HG03025 (cell line): ENCODE measurements around the gene PRDM2.

Experiments
- ATAC-seq: cut with Tn5 transposase; IDR thresholded peaks from one replicate; pipeline ENCODE4 v1.9.1; 2021; ENCODE audit warnings: mild to moderate bottlenecking, moderate library complexity; ENCODE audit not compliant: unreplicated experiment, low FRiP score

Gene PRDM2

GRCh38 chr1:13809461-13810159 is 109.6 kb downstream of the PRDM2 start:
- no peak for ATAC-seq

- ATAC-seq = no peak
Observed at GRCh38 chr1:13812456-13813397, 112.7 kb downstream of the PRDM2 start.

GRCh38 chr1:13813398-13814012 is 113.5 kb downstream of the PRDM2 start:
- ATAC-seq = no peak

- ATAC-seq = no peak
Observed at GRCh38 chr1:13814131-13814530, 114.1 kb downstream of the PRDM2 start.

- no peak for ATAC-seq
Observed at GRCh38 chr1:13816016-13816760, 116.2 kb downstream of the PRDM2 start.

- no peak for ATAC-seq
Observed at GRCh38 chr1:13817906-13818305, 117.9 kb downstream of the PRDM2 start.

- ATAC-seq = no peak
Observed at GRCh38 chr1:13818926-13819325, 118.9 kb downstream of the PRDM2 start.

- no peak for ATAC-seq
Observed at GRCh38 chr1:13819642-13820041, 119.7 kb downstream of the PRDM2 start.

GRCh38 chr1:13820055-13820454 is 120.1 kb downstream of the PRDM2 start:
- no peak for ATAC-seq

GRCh38 chr1:13820456-13820855 is 120.5 kb downstream of the PRDM2 start:
- no peak for ATAC-seq

GRCh38 chr1:13823126-13823880 is 123.3 kb downstream of the PRDM2 start:
- ATAC-seq = no peak

GRCh38 chr1:13823936-13824335 is 123.9 kb downstream of the PRDM2 start:
- ATAC-seq = no peak

- no peak for ATAC-seq
Observed at GRCh38 chr1:13824626-13825025, 124.6 kb downstream of the PRDM2 start.

GRCh38 chr1:13825033-13825432 is 125.0 kb downstream of the PRDM2 start:
- ATAC-seq = no peak

GRCh38 chr1:13826009-13826408 is 126.0 kb downstream of the PRDM2 start:
- ATAC-seq = no peak

- no peak for ATAC-seq
Observed at GRCh38 chr1:13826591-13826990, 126.6 kb downstream of the PRDM2 start.

- no peak for ATAC-seq
Observed at GRCh38 chr1:13828454-13829151, 128.6 kb downstream of the PRDM2 start.

- ATAC-seq = no peak
Observed at GRCh38 chr1:13829152-13829769, 129.3 kb downstream of the PRDM2 start.

GRCh38 chr1:13830170-13830569 is 130.2 kb downstream of the PRDM2 start:
- no peak for ATAC-seq
